HG03457 (cell line): ENCODE measurements around the gene GCA.

Experiments used
- ATAC-seq: cut with Tn5 transposase; IDR thresholded peaks from one replicate; pipeline ENCODE4 v1.9.1; 2021; ENCODE audit warnings: moderate number of reproducible peaks; ENCODE audit not compliant: unreplicated experiment

The GCA gene

GRCh38 chr2:162327806-162328205 is 16.1 kb upstream of the GCA start:
- no peak for ATAC-seq

- ATAC-seq: peak; percentile 85
Measured at GRCh38 chr2:162328424-162329157, 15.3 kb upstream of the GCA start.

DNA sequence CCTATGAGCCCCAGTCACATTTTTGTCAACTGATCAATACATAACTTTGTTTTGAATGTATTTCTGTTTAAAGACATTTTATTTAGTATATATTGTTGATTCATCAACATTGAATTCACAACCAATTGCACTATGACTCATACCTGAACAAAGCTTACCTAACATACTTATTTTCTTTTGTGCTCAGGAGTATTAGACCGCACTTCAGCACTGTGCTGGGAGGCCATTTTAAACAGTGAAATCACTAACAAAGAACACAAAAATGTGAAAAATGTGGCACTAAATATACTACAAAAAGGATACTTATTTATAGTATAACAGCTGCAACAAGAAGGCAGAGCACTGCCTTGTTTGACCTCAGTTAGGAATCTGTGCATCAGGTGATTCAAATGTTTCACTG is 13.1 kb upstream of the GCA start:
- no peak for ATAC-seq

- no peak for ATAC-seq
Measured at GRCh38 chr2:162333968-162334367, 10.0 kb upstream of the GCA start.

- ATAC-seq: no peak
Measured at GRCh38 chr2:162337868-162338267, 6.1 kb upstream of the GCA start.

GRCh38 chr2:162340822-162341221 is 3.1 kb upstream of the GCA start:
- ATAC-seq: no peak

DNA sequence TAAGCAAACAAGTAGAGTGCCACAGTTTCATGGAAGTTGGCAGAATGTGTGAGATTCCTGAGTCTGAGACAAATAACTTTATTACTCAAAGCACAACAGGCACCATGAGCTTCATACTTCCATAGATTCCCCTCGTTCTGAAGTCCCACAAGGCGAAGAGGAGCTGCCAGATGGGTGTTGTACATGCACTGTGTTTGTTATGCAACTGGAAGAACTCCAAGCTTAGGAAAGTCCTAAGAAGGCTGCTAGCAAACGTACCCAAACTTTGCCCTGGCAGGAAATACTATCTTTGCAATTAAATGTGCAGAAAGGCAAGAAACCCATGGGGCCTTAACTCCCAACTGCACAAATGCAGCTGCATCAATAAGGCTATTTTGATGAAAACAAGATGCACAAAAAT is 1.6 kb upstream of the GCA start:
- ATAC-seq: no peak

GRCh38 chr2:162342841-162343240 is 1.1 kb upstream of the GCA start:
- ATAC-seq: no peak

GRCh38 chr2:162343492-162343823 is 474 bp upstream of the GCA start:
- ATAC-seq: peak; percentile 0

DNA sequence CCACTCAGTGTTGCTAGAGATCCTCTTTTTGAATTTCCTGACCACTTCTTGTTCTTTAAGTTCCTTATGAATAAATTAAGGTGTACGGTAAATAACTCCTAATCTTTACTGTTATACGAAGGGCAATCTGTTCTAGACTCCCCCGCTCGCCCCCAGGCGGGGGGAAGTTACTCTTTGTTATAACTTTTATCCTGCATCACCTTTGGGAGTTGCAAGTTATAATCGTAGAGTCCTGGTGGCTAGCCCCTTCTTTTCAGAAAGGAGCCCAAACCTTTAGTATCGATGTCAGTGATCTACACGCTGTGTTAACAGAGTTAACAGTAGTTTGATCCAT is 652 bp downstream of the GCA start:
- no peak for ATAC-seq

GRCh38 chr2:162365392-162365791 is 21.5 kb downstream of the GCA start:
- ATAC-seq: no peak

DNA sequence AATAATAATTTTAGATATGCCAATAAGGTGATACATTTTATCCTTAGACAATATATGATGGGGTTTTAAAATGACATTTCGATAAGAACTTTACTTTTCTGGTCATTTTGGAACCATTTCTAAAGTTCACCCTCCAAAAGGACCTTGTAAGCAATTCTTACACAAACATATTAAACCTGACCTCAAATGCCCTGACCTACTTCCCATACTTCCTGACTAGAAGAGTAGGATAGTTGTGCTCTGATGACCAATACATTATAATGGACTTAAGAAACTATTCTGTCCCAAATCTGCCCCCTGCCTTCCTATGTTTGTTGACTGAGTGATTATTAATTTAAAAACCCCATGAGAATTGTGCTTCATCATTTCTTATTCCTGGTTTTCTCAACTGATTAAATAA is 24.6 kb downstream of the GCA start:
- no peak for ATAC-seq

DNA sequence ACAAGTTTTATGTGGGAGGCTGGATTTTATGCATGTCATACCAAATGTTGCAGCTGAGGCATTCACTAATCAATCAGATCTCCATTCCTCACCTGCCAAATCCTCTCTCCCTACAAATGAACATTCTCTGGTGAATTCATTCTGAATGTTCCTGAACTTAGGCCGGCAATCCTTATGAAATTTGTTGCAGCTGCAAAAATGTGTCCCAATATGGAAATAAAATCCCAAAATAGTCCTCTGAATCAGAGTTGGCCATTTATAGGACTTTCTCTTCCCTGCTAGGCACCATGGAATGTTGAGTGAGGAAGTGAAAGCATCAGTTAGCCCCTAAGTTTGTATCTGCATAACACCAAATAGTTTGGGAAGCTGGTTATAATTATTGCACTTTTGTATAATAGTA is 25.6 kb downstream of the GCA start:
- no peak for ATAC-seq

DNA sequence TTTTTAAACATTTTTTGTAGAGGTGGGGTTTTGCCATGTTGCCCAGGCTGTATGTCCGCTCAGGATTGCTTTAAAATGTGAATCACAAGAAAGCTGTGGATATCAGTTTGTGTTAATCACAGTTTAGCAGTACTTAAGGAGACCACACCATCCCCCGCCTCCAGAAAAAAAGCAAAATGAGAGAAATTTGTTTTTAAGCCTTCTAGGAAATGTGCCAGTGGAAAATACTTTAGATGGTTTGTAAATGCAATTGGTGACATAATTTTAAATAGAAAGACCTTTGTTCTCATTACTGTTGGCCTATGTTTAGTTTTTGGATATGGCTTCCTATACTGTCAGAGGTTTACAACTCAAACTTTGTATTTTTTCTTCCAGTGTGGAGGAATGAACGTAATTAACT is 27.0 kb downstream of the GCA start:
- ATAC-seq: no peak

GRCh38 chr2:162372818-162373217 is 28.9 kb downstream of the GCA start:
- ATAC-seq: no peak

DNA sequence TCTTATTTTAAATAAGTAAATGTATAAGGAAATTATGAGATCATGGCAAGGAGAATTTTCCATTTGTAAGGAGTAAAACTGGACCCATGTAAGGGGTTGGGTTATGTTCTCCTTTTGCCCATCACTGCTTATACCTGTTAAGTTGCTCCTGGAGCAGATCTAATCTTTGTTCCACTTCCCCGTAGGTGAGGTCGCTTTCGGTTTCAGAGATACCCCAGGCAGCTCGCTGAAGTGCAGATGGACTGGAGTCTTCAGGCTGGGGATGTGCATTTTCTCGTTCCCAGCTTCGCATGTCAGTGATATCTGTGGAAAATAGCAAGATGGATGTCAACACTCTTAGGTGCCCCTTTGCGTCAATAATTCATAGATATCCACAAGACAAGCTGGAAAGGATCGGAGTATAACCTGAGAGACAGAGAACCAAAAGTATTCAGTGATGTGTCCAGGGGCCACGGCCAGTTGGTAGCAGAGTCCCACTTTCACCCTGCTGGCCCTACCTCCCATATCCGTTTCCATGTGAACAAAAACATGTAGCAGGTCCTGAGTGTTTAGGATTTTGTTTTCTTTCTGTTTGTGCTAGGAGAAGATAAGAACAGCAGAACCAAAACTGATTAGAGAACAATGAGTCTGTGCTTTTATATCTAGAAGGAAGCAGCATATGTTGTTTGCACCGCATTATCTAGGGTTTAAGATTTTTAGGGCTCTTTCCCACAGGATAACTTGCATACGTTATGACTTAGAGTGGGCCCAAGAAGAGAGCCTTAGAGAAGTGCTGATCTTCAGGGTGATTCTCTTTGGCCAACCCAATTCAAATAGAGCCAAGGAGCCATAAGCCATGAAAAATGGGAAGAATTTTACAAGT is 36.0 kb downstream of the GCA start:
- ATAC-seq: no peak

DNA sequence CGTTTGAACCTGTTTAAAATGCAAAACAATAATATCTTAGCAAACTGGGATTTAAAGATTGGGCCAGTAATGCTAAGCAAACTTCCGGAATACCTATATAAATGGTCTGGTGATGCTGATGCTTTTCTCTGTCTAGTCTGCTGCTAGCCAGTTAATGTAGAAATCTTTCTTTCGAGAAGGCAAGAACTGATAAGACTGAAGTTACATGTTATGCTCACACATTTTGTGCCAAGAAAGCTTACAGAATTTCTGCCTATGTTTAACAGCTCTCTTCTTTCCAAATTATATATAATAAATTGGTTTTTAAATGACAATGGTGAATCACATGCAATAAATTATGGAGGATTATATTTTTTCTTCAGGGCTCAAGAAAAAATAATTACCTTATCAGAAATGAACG is 37.9 kb downstream of the GCA start:
- ATAC-seq: no peak

GRCh38 chr2:162382278-162382677 is 38.3 kb downstream of the GCA start:
- ATAC-seq: no peak

DNA sequence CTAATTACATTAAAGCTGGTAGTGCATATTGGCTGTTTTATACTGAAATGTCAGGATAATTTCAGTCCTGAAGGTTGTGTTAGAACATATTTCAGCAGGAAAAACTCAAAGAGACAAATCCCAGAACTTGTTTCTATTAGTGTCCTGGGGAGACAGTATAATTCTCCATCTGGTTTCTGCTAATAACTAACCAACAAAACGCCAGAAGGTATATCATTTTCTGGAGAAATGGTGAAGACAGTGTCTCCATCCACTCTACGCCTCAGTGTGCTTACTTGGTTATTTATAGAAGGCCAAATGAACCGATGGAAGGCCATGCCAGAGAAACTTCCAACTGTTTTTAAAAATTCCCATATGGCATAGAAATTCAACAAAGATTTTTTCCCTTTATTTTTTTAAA is 41.6 kb downstream of the GCA start:
- ATAC-seq: no peak

- ATAC-seq: no peak
Measured at GRCh38 chr2:162390801-162391200, 46.9 kb downstream of the GCA start.

DNA sequence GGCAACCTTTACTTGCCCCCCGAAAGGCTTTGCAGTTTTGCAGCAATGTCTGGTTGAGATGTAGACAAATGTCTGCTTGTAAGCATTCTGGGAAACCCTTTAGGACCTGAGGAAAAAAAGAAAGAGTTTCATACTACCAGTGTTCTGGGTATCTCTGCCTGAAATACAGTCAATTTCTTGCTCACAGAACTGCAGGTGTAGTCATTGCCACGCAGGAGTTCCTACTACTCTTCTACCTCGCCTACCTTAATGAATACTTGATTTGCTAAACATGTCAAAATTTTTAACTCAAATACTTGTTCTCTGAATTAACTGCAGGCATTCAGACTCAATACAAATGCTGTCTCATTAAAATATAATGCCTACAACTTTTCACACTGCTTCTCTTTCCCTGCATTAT is 56.4 kb downstream of the GCA start:
- ATAC-seq: no peak

- no peak for ATAC-seq
Measured at GRCh38 chr2:162401871-162402270, 57.9 kb downstream of the GCA start.

DNA sequence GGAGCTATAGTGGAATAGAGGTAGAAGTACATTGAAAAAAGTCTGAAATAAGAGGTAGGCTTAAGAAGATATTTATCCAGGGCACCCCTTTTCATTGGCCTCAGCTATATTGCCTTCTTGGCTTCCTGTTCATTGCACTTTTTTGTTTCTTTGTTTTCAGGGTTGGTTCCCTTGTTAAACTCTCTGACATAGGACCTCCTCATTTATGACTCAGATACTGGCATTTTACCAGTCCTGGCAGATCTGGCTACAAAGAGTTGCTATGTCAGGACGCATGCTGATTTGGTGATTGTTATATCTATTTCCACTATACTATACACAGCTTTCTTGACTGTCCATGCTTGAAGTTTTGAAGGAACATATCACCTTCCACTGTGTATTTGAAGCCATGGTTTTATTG is 60.0 kb downstream of the GCA start:
- ATAC-seq: no peak
